HG03571 (cell line): ENCODE data around the gene PRKCB.

Source experiments
- ATAC-seq: cut with Tn5 transposase; IDR thresholded peaks from one replicate; pipeline ENCODE4 v1.9.1; 2021; ENCODE audit not compliant: unreplicated experiment

Gene PRKCB

GRCh38 chr16:23836078-23836403, 258 bp downstream of the PRKCB start:
- peak; percentile 14 for ATAC-seq

- ATAC-seq: no peak
Observed at GRCh38 chr16:23836404-23837311, 875 bp downstream of the PRKCB start.

- ATAC-seq: no peak
Observed at GRCh38 chr16:23837553-23838308, 1.9 kb downstream of the PRKCB start.

GRCh38 chr16:23838485-23839142, 2.8 kb downstream of the PRKCB start:
- no peak for ATAC-seq

- no peak for ATAC-seq
Observed at GRCh38 chr16:23840310-23840709, 4.5 kb downstream of the PRKCB start.

GRCh38 chr16:23842137-23842600, 6.4 kb downstream of the PRKCB start:
- ATAC-seq: peak; percentile 55

GRCh38 chr16:23843143-23843542, 7.4 kb downstream of the PRKCB start:
- ATAC-seq: peak; percentile 36

GRCh38 chr16:23847251-23847650, 11.5 kb downstream of the PRKCB start:
- ATAC-seq: no peak

GRCh38 chr16:23847948-23848347, 12.2 kb downstream of the PRKCB start:
- no peak for ATAC-seq

GRCh38 chr16:23848958-23849357, 13.2 kb downstream of the PRKCB start:
- no peak for ATAC-seq

- ATAC-seq: no peak
Observed at GRCh38 chr16:23852794-23853562, 17.2 kb downstream of the PRKCB start.

GRCh38 chr16:23855010-23855409, 19.2 kb downstream of the PRKCB start:
- no peak for ATAC-seq

GRCh38 chr16:23856251-23856709, 20.5 kb downstream of the PRKCB start:
- no peak for ATAC-seq

GRCh38 chr16:23857256-23857880, 21.6 kb downstream of the PRKCB start:
- ATAC-seq: no peak

GRCh38 chr16:23857881-23858269, 22.1 kb downstream of the PRKCB start:
- ATAC-seq: no peak

- ATAC-seq: no peak
Observed at GRCh38 chr16:23858542-23858941, 22.8 kb downstream of the PRKCB start.

- ATAC-seq: no peak
Observed at GRCh38 chr16:23859713-23860269, 24.0 kb downstream of the PRKCB start.

GRCh38 chr16:23861874-23862273, 26.1 kb downstream of the PRKCB start:
- ATAC-seq: no peak

GRCh38 chr16:23862556-23862955, 26.8 kb downstream of the PRKCB start:
- no peak for ATAC-seq
